ENCODE results near the gene PNMA6E.

PNMA6E gene

DNA sequence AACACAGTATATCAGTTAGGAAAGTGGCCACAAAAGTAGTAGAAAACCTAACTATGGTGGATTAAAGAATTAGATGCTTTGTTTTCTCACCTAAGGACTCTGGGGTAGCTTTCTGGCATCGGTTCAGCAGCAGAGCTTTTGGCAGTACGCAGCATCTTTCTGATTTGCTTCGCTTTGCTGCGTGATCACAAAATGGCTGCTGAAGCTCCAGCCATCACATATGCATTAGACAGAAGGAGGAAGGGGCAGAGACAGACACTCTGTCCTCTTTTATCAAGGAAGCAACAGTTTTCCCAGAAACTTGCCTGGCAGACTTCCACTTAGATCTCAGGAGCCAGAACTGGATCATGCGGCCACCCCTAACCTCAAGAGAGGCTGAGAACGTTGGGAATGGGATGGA lies 29.6 kb upstream of the PNMA6E start:
- Histone ChIP-seq H3K27me3 (ENCODE audit: control insufficient read depth, insufficient read depth, low read length) (no peaks in the 10 kb centered on the region), H3K36me3 (ENCODE audit: control insufficient read depth, insufficient read depth, low read length) (no peaks in the 10 kb centered on the region), H3K4me3 (ENCODE audit: low read length) (no peak overlapping the region), H3K9ac (ENCODE audit: low read length) (no peak overlapping the region), H3K4me1 (ENCODE audit: control insufficient read depth, insufficient read depth, low read length) (no peaks in the 10 kb centered on the region), H3K9me3 (ENCODE audit: control insufficient read depth, low read length) (no peaks in the 10 kb centered on the region)

DNA sequence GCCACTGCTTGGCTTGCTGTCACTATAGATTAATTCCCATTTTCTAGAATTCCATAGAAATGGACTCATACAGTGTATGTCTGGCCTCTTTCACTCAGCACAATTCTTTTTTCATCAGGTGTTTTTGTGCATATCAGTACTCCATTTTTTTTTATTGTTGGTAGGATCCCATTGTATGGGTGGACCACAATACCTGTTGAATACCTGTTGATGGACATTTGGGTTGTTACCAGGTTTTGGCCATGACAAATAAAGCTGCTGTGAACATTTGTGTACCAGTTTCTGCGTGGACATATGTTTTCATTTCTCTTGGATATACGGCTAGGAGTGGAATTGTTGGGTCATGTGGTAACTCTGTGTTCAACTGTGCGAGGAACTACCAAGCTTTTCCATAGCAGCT lies 25.1 kb upstream of the PNMA6E start:
- Histone ChIP-seq H3K27me3 (ENCODE audit: control insufficient read depth, insufficient read depth, low read length) (no peaks in the 10 kb centered on the region), H3K4me1 (ENCODE audit: control insufficient read depth, insufficient read depth, low read length) (no peaks in the 10 kb centered on the region), H3K4me3 (ENCODE audit: low read length) (no peak overlapping the region), H3K9ac (ENCODE audit: low read length) (no peak overlapping the region), H3K9me3 (ENCODE audit: control insufficient read depth, low read length) (no peaks in the 10 kb centered on the region), H3K36me3 (ENCODE audit: control insufficient read depth, insufficient read depth, low read length) (no peaks in the 10 kb centered on the region)

DNA sequence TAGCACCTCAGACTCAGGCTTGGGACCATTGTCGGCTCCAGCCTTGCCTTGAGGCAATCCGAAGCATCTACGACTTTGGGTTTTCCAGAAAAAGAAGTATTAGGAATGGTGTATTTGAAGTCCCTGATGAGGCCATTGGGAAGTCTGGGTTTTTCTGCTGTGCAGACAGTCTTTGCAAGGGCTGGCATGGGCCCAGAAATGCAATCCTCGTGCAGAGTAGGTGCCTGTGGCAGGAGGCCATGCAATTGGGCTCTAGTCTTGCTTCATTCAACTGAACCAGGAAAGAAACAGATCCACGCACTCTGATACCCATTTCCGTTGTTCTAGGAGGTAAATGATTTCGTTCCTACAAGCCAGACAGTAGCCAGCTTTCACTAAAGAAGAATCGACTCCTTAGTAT lies 22.5 kb upstream of the PNMA6E start:
- Histone ChIP-seq H3K4me1 (ENCODE audit: control insufficient read depth, insufficient read depth, low read length) (no peaks in the 10 kb centered on the region), H3K9me3 (ENCODE audit: control insufficient read depth, low read length) (no peaks in the 10 kb centered on the region)

DNA sequence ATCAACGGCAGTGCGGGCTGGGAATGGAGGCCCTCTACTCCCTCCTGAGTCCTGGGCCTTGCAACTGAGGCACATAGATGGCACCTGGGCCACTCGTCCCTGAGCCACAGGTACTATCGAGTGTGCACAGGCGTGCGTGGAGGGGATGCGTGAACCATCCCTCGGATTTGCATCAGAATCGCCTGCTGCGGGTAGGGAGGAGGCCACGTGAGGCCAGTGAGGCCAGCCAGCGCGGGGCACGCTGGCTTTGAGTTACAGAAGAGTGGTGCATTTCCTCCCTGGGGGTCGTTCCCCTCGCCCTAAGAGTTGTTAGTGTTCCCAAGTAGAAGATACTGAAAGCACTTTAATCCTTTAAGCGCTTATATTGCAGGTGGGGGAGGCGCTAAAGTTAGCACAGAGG lies 20.7 kb upstream of the PNMA6E start:
- H3K36me3 ChIP-seq (ENCODE audit: control insufficient read depth, insufficient read depth, low read length), result no peaks in the 10 kb centered on the region
- H3K9ac ChIP-seq (ENCODE audit: low read length), result no peak overlapping the region
- no peaks in the 10 kb centered on the region for H3K9me3 ChIP-seq (ENCODE audit: control insufficient read depth, low read length)
- no peak overlapping the region for H3K4me3 ChIP-seq (ENCODE audit: low read length)
- H3K4me1 ChIP-seq (ENCODE audit: control insufficient read depth, insufficient read depth, low read length), result no peaks in the 10 kb centered on the region
- no peaks in the 10 kb centered on the region for H3K27me3 ChIP-seq (ENCODE audit: control insufficient read depth, insufficient read depth, low read length)

More for the DNA sequence above, 22.5 kb upstream of the PNMA6E start:
- Histone ChIP-seq H3K36me3 (ENCODE audit: control insufficient read depth, insufficient read depth, low read length) (no peaks in the 10 kb centered on the region), H3K4me3 (ENCODE audit: low read length) (no peak overlapping the region), H3K27me3 (ENCODE audit: control insufficient read depth, insufficient read depth, low read length) (no peaks in the 10 kb centered on the region), H3K9ac (ENCODE audit: low read length) (no peak overlapping the region)

- Histone ChIP-seq H3K9ac (ENCODE audit: low read length) (no peak overlapping the region), H3K4me3 (ENCODE audit: low read length) (no peak overlapping the region), H3K36me3 (ENCODE audit: control insufficient read depth, insufficient read depth, low read length) (no peaks in the 10 kb centered on the region), H3K9me3 (ENCODE audit: control insufficient read depth, low read length) (no peaks in the 10 kb centered on the region), H3K27me3 (ENCODE audit: control insufficient read depth, insufficient read depth, low read length) (no peaks in the 10 kb centered on the region), H3K4me1 (ENCODE audit: control insufficient read depth, insufficient read depth, low read length) (no peaks in the 10 kb centered on the region)
Measured at GRCh38 chrX:153420851-153421599, 19.9 kb upstream of the PNMA6E start.

DNA sequence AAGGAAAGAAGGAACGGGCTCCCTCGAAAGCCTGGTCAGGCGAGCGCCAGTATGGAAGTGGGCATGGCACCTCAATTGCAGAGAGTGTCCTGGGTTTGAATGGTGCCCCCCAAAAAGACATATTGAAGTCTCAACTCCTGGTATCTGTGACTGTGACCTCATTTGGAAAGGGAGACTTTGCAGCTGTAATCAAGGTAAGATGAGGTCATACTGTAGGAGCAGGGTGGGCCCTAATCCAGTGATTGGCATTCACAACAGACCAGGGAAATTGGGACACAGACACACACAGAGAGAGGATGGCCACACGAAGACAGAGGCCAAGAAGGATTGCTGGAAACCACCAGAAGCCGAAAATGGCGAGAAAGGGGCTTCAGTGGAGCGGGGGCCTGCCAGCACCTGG lies 16.5 kb upstream of the PNMA6E start:
- Histone ChIP-seq H3K4me3 (ENCODE audit: low read length) (no peak overlapping the region), H3K4me1 (ENCODE audit: control insufficient read depth, insufficient read depth, low read length) (no peaks in the 10 kb centered on the region), H3K9ac (ENCODE audit: low read length) (no peak overlapping the region), H3K9me3 (ENCODE audit: control insufficient read depth, low read length) (no peaks in the 10 kb centered on the region), H3K36me3 (ENCODE audit: control insufficient read depth, insufficient read depth, low read length) (no peaks in the 10 kb centered on the region), H3K27me3 (ENCODE audit: control insufficient read depth, insufficient read depth, low read length) (no peaks in the 10 kb centered on the region)

DNA sequence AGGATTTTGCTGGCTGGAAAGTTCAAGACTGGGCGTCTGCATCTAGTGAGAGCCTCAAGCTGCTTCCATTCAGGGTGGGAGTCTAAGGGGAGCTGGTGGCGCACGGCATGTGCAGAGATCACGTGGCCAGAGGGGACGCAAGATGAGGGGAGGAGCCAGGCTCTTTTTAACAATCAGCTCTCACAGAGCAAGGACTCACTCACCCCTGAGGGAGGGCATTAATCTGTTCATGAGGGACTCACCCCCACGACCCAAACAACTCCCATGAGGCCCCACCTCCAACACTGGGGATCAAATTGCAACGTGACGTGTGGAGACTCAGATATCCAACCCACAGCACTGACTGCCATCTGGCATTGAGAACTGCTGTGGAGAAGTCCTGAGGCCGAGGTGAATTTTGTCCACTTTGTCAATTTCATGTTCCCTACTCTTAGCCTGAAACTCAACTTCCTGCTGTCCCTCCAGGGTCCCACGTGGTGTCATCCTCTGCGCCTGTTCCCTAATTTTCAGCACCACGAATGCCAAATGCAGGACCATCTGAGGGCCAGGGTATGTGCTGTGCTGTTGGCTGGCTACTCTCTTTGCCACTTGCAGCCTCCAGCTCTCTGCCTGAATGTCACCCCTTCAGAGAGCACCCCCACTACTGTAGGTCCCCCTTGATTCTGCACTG lies 15.8 kb upstream of the PNMA6E start:
- no peak overlapping the region for H3K4me3 ChIP-seq (ENCODE audit: low read length)
- no peaks in the 10 kb centered on the region for H3K36me3 ChIP-seq (ENCODE audit: control insufficient read depth, insufficient read depth, low read length)
- H3K9ac ChIP-seq (ENCODE audit: low read length), result no peak overlapping the region
- no peaks in the 10 kb centered on the region for H3K4me1 ChIP-seq (ENCODE audit: control insufficient read depth, insufficient read depth, low read length)
- no peaks in the 10 kb centered on the region for H3K9me3 ChIP-seq (ENCODE audit: control insufficient read depth, low read length)
- peaks cover 5% of the 10 kb centered on the region for H3K27me3 ChIP-seq (ENCODE audit: control insufficient read depth, insufficient read depth, low read length)

DNA sequence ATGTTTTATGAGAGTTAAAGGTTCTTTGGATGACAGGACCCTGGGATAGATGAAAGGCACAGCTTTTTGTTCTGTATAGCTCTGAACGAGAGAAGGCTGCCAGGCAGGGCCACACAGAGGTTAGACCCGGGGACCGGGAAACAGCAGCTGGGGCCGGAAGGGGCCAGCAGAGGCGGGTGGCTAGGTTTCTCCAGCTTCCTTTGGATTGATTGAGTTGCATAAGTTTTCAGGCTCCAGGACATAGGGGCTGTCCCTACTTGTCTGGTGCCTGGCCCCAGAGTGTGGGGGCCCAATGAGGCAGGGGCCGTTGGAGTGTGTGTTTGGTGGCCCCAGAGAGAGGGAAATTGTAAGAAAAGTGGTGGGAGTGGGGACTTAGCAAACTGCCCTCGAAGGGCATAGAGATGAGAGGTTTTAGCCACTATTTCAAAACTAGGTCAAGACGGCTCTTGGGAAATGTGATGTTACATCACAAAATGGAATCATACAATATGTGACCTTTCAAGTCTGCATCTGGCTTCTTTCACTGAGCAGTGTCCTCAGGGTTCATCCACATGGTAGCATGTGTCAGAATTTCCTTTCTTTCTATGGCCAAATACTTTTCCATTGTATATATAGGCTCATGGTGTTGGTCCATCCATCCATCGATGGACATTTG lies 13.8 kb upstream of the PNMA6E start:
- no peaks in the 10 kb centered on the region for H3K4me1 ChIP-seq (ENCODE audit: control insufficient read depth, insufficient read depth, low read length)
- H3K9me3 ChIP-seq (ENCODE audit: control insufficient read depth, low read length), result no peaks in the 10 kb centered on the region
- no peak overlapping the region for H3K4me3 ChIP-seq (ENCODE audit: low read length)
- H3K9ac ChIP-seq (ENCODE audit: low read length), result no peak overlapping the region
- H3K27me3 ChIP-seq (ENCODE audit: control insufficient read depth, insufficient read depth, low read length), result peaks cover 7% of the 10 kb centered on the region
- H3K36me3 ChIP-seq (ENCODE audit: control insufficient read depth, insufficient read depth, low read length), result no peaks in the 10 kb centered on the region

- no peaks in the 10 kb centered on the region for H3K36me3 ChIP-seq (ENCODE audit: control insufficient read depth, insufficient read depth, low read length)
- peaks cover 7% of the 10 kb centered on the region for H3K27me3 ChIP-seq (ENCODE audit: control insufficient read depth, insufficient read depth, low read length)
- no peak overlapping the region for H3K4me3 ChIP-seq (ENCODE audit: low read length)
- no peaks in the 10 kb centered on the region for H3K9me3 ChIP-seq (ENCODE audit: control insufficient read depth, low read length)
- H3K4me1 ChIP-seq (ENCODE audit: control insufficient read depth, insufficient read depth, low read length), result no peaks in the 10 kb centered on the region
- H3K9ac ChIP-seq (ENCODE audit: low read length), result no peak overlapping the region
Measured at GRCh38 chrX:153413731-153414130, 12.6 kb upstream of the PNMA6E start.

DNA sequence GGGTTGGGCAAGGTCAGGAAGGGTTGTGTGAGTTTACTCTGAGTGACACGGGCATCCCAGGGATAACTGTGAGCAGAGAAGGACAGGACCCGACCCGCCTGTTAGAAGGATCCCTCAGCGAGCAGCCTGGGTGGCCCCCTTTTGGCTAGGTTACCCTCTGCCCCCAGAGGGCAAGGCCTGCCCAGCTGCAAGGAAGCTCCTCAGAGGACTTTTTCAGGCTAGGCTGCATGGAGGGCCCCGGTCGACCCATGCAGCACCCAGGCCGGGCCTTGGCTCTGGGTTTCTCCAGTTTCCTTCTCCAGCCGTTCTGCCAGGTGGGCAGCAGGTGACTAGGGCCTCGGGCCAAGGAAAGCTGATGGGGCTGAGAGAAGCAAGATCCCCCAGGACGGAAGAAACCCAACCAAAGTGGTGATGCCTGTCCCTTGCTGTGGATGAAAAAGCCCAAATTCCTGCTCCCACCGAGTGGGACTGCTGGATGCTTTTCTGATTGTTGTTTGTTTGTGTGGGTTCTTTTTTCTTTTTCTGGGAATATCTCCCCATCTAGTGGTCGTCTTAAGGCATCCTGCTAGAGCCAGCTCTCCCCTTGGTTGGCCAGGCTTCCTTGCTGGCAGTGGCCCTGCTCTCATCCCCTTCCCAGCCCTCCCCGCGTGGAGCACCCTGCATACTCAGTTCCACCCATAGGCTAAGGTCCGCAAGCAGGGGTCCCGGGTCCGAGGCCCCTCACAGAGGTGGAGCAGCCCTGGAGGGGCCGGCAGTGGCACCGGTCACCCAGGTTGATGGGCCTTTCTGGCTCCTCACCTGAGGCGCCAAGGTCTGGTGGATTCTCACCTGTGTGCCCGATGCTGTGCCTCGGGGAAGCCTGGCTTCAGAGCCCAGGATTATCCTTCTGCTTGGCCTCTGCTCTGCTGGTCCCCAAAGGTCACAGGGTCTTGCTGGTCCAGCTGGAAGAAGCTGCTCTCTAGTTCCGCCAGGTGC lies 11.9 kb upstream of the PNMA6E start:
- no peaks in the 10 kb centered on the region for H3K4me1 ChIP-seq (ENCODE audit: control insufficient read depth, insufficient read depth, low read length)
- H3K27me3 ChIP-seq (ENCODE audit: control insufficient read depth, insufficient read depth, low read length), result peaks cover 7% of the 10 kb centered on the region
- no peak overlapping the region for H3K9ac ChIP-seq (ENCODE audit: low read length)

DNA sequence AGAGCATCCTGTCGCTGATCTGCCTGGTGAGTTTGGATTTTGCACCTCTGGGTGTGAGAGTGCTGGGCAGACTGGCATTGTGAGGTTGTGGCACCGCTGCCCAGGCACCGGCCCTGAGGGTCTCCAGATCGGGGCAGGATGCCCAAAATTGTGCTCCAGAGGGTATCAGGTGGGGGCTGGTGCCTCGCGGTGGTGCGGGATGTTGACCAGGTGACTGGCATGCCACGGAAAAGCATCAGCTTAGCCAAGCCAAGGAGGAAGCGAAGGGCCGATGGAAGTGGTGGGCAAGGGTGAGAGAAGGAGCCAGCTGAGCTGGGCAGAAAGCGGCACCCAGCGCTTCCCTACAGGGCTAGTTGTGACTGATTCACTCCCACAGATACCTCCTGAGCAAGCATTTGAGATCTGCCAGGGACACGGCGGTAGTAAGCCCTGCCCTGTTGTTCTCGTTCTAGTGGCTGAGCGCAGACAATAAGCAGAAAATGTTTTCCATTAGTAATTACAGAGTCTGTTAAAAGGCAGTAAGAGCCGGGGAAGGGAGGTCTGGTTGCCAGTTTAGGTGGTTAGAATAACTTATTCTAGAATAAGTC lies 10.9 kb upstream of the PNMA6E start:
- no peak overlapping the region for H3K9ac ChIP-seq (ENCODE audit: low read length)

More for the DNA sequence above, 11.9 kb upstream of the PNMA6E start:
- Histone ChIP-seq H3K36me3 (ENCODE audit: control insufficient read depth, insufficient read depth, low read length) (no peaks in the 10 kb centered on the region), H3K4me3 (ENCODE audit: low read length) (no peak overlapping the region), H3K9me3 (ENCODE audit: control insufficient read depth, low read length) (no peaks in the 10 kb centered on the region)

More for the DNA sequence above, 10.9 kb upstream of the PNMA6E start:
- H3K9me3 ChIP-seq (ENCODE audit: control insufficient read depth, low read length), result no peaks in the 10 kb centered on the region
- no peak overlapping the region for H3K4me3 ChIP-seq (ENCODE audit: low read length)
- peaks cover 7% of the 10 kb centered on the region for H3K27me3 ChIP-seq (ENCODE audit: control insufficient read depth, insufficient read depth, low read length)
- H3K4me1 ChIP-seq (ENCODE audit: control insufficient read depth, insufficient read depth, low read length), result no peaks in the 10 kb centered on the region
- no peaks in the 10 kb centered on the region for H3K36me3 ChIP-seq (ENCODE audit: control insufficient read depth, insufficient read depth, low read length)
